Type B pancreatic cell (in vitro differentiated cells): ENCODE data around the gene FAH. TPM values are rescaled to one million over a fixed set of nuclear protein-coding genes. Genes with fewer than 3 reads are reported as not detected.

Experiments
- DNase-seq: peaks from one replicate; pipeline ENCODE4 v3.0.0; 2021; ENCODE audit warnings: mixed read lengths; ENCODE audit not compliant: unreplicated experiment; ENCODE audit errors: extremely low spot score
- H3K27ac Mint-ChIP-seq: 2 replicates; pipeline ENCODE4 v1.8.0; 2021; ENCODE audit warnings: mild to moderate bottlenecking, mixed read lengths
- H3K27me3 Mint-ChIP-seq: 2 replicates; pipeline ENCODE4 v1.8.0; 2021; ENCODE audit warnings: mixed read lengths
- H3K36me3 Mint-ChIP-seq: 2 replicates; pipeline ENCODE4 v1.8.0; 2021; ENCODE audit warnings: mixed read lengths
- H3K4me1 Mint-ChIP-seq: one replicate; pipeline ENCODE4 v1.8.0; 2021; ENCODE audit warnings: mixed read lengths; ENCODE audit not compliant: unreplicated experiment
- H3K4me3 Mint-ChIP-seq: 2 replicates; pipeline ENCODE4 v1.8.0; 2021; ENCODE audit warnings: mild to moderate bottlenecking, mixed read lengths
- H3K9me3 Mint-ChIP-seq: 2 replicates; pipeline ENCODE4 v1.8.0; 2021; ENCODE audit warnings: mixed read lengths
- total RNA-seq: library from RNA; stranded (reverse); gene quantifications from 2 replicates; pipeline ENCODE4 v1.2.1, GENCODE V29; 2021; ENCODE audit warnings: low replicate concordance
- TF ChIP-seq, protein P1 (sequence below): fragments of 200-600 bp; sonication (generic); conservative IDR thresholded peaks from 2 replicates; pipeline ENCODE4 v1.5.0; 2021; ENCODE audit warnings: antibody characterized with exemption, mild to moderate bottlenecking

FAH gene
- total RNA-seq, 1 donor from 2014 or later: 25.8 TPM

DNA sequence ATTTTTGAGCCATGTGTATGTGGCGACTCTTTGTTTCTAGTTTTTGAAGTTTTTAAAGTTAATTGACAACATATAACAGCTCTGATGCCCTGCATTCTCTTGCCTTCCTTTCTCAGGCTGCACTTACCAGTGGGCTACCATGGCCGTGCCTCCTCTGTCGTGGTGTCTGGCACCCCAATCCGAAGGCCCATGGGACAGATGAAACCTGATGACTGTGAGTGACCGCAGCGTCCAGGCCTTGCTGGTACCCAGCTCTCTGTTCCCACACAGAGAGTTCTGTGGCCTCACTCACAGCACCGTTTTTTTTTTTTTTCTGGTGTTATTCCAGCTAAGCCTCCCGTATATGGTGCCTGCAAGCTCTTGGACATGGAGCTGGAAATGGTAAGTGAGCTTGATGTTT, 15.1 kb downstream of the FAH start:
- Mint-ChIP-seq H3K4me1 (no peaks in the 10 kb centered on the region), H3K4me3 (no peak overlapping the region), H3K36me3 (peaks cover 23% of the 10 kb centered on the region), H3K9me3 (no peaks in the 10 kb centered on the region), H3K27me3 (no peaks in the 10 kb centered on the region), H3K27ac (no peak overlapping the region)
- TF ChIP-seq, protein P1, sequence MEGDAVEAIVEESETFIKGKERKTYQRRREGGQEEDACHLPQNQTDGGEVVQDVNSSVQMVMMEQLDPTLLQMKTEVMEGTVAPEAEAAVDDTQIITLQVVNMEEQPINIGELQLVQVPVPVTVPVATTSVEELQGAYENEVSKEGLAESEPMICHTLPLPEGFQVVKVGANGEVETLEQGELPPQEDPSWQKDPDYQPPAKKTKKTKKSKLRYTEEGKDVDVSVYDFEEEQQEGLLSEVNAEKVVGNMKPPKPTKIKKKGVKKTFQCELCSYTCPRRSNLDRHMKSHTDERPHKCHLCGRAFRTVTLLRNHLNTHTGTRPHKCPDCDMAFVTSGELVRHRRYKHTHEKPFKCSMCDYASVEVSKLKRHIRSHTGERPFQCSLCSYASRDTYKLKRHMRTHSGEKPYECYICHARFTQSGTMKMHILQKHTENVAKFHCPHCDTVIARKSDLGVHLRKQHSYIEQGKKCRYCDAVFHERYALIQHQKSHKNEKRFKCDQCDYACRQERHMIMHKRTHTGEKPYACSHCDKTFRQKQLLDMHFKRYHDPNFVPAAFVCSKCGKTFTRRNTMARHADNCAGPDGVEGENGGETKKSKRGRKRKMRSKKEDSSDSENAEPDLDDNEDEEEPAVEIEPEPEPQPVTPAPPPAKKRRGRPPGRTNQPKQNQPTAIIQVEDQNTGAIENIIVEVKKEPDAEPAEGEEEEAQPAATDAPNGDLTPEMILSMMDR: no peak
- DNase-seq: no peak

DNA sequence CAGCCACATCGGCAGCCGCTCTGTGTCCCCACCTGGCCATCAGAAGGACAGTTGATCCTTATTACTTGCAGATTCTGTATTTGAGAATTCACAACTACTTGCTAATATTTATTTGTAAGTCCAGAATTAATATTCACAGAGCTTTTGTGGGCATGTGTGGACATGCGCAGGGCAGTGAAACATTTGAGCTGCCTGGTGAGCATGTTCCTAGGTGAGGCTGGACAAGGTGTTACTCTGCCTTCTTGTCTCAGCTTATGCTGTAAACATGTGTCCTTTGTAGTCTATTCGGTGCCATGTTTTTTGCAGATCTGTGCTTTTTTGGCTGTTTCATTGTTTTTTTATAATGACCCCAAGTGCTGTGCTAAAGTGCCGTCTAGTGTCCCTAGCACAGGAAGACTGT, 15.6 kb downstream of the FAH start:
- no peak overlapping the region for H3K4me3 Mint-ChIP-seq
- no peaks in the 10 kb centered on the region for H3K9me3 Mint-ChIP-seq
- H3K4me1 Mint-ChIP-seq: no peaks in the 10 kb centered on the region
- no peak for DNase-seq
- peaks cover 23% of the 10 kb centered on the region for H3K36me3 Mint-ChIP-seq
- no peaks in the 10 kb centered on the region for H3K27me3 Mint-ChIP-seq
- no peak overlapping the region for H3K27ac Mint-ChIP-seq
- TF ChIP-seq, protein P1: no peak

DNA sequence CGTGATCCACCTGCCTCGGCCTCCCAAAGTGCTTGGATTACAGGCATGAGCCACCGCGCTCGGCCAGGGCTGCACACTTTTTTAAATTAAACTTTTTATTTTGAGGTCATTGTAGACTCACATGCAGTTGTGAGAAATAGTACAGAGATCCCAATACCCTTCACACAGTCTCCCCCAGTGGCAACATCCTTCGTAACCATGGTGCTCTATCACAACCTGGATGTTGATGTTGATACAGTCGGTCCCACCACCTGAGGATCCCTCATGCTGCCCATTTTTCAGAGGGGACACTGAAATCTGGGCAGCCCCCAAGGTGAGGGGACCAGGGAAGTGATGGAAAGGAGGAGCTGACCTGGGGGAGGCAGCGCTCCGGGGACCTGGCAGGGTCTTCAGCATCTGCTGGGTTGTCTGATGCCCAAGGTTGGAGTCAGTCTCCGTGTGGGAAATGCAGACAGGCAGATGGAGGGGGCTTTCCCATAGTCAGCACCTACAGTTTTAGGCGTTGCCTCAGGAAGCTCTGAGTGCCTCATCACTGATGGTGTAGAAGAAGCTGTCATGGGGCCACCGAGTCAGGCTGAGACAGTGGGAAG, 17.1 kb downstream of the FAH start:
- TF ChIP-seq, protein P1: no peak
- Mint-ChIP-seq H3K27me3 (no peaks in the 10 kb centered on the region), H3K4me1 (no peaks in the 10 kb centered on the region), H3K9me3 (no peaks in the 10 kb centered on the region), H3K27ac (no peak overlapping the region), H3K4me3 (no peak overlapping the region), H3K36me3 (peaks cover 9% of the 10 kb centered on the region)
- no peak for DNase-seq

DNA sequence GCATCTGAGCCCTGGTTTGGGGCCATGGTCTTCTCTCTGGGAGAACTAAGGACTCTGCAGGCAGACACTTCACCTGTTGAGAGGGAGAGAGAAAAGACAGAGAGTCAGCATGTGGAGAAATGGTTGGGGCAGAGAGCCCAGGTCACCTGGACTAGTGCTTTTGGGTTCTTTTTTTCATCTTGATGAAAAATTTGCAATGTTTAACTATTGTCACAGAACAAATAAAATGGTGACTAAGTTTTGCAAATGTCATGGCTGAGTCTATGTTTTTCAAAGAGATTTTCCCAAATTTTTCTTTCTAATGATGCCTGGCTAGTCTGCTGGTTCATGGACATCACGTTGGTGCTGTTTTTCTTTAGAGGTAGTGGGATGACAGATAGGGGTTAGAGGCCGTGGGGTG, 17.8 kb downstream of the FAH start:
- H3K9me3 Mint-ChIP-seq: no peaks in the 10 kb centered on the region

DNA sequence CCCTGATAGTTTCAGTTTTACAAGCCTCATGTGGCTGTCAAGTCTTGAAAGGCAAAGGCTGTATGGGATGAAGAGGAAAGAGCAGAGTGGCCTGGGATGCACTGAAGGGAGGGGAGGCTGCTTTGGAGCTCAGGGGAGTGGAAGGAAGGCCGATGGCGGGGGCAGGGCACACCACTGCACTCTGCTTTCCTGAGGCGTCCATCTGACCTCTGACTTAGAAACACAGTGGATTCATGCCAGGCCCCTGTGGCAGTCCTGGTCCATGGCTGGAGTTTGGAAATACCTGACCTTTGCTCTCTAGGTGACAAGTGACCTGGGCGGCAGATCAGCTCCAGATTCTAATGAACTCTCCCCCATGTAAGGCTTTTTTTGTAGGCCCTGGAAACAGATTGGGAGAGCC, 19.0 kb downstream of the FAH start:
- no peak overlapping the region for H3K27ac Mint-ChIP-seq
- no peaks in the 10 kb centered on the region for H3K9me3 Mint-ChIP-seq
- H3K4me3 Mint-ChIP-seq: no peak overlapping the region
- DNase-seq: no peak
- peaks cover 12% of the 10 kb centered on the region for H3K36me3 Mint-ChIP-seq
- H3K4me1 Mint-ChIP-seq: no peaks in the 10 kb centered on the region
- TF ChIP-seq, protein P1: no peak
- no peaks in the 10 kb centered on the region for H3K27me3 Mint-ChIP-seq

More for the DNA sequence above, 17.8 kb downstream of the FAH start:
- TF ChIP-seq, protein P1: no peak
- no peak for DNase-seq
- Mint-ChIP-seq H3K36me3 (peaks cover 9% of the 10 kb centered on the region), H3K4me3 (no peak overlapping the region), H3K4me1 (no peaks in the 10 kb centered on the region), H3K27me3 (no peaks in the 10 kb centered on the region), H3K27ac (no peak overlapping the region)

DNA sequence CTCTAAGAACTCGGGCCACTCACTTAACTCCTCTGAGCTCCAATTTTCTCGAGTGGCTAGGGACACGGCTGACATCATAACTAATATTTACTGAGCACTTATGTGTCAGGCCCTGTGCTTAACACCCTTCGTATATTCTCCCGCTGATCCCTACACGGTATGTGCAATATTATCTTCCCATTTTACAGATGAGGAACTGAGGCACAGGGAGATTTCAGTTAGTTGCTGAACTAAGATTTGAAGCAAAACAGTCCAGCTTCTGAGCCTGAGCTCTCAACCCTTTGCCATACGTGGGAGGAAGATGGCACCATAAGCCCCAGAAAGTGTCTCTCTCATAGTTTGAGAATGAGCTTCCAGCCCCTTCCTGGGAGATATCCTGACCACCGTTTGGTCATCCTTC, 19.6 kb downstream of the FAH start:
- DNase-seq: no peak
- Mint-ChIP-seq H3K9me3 (no peaks in the 10 kb centered on the region), H3K36me3 (peaks cover 13% of the 10 kb centered on the region), H3K27me3 (no peaks in the 10 kb centered on the region), H3K4me3 (no peak overlapping the region), H3K4me1 (no peaks in the 10 kb centered on the region), H3K27ac (no peak overlapping the region)
- TF ChIP-seq, protein P1: no peak
